NCI-H1694 (cell line): ENCODE results near the gene PIGK.
"Not testable (repeated sequence)": the region's sequence is repeated elsewhere in the genome, so short reads cannot be mapped to it uniquely, and the experiment has no call there.

ENCODE experiments used
- DNase-seq: peaks from one replicate; lab custom pipeline; 2025; lab: John Stamatoyannopoulos, UW

Gene PIGK

DNA sequence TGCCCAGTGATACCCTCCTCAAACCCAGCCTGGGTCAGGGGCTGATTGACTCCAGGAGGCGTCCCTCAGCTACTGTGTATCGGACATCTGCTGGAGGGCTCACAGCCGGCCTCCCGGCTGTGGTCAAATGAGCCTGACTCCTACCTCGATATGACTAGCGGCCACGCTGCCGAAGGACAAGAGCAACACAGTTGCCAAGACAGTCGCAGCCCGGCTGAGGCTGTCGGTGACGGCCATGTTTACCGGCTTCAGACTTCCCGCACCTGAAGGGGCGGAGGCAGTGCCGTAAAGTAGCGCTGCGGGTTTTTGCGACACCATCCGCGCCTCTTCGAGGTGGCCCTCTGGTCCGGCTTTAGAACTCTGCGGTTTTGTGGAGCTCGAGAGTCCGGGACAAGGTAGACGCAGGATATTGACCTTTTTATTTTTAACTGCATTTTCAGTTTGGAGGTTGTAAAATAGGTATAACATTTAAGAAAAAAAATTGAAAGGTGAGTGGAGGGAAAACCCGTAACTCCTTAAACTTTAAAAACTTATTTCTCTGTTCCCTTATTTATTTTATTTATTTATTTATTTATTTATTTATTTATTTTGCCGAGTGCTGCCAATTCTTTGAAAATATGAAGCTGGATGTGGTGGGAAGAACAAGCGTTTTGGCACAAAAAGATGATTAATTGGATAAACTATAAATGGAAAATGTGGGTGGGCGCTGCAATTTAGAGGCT lies at the start of gene PIGK:
Gene PIGK (minus strand): TSS at position 265 of the 722 bp plus-strand sequence. CDS start 28 bp downstream, at position 237.
- DNase-seq = peak; percentile 65

- DNase-seq = no peak
These were observed 47.8 kb upstream of the PIGK start for GRCh38 chr1:77267035-77267434.

DNA sequence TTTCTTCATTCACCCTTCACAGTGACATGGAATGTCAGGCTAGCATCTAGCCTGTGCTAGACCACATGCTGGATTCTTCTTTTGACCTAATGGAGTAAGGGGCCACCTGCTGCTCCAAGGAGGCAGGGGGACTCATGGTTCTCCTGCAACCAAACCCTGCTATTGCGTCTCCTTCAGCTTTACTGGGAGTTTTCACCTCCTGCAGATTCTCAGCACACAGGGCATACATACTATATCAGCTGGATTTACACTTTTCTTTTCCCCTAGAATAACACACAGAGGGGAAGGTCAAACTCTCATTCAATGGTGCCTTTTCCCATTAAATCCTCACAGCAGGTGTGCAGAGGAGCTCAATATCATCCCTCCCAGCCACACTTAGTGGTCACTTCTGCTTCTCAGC lies 46.0 kb upstream of the PIGK start:
- no peak for DNase-seq

GRCh38 chr1:77263708-77264107 lies 44.5 kb upstream of the PIGK start:
- no peak for DNase-seq

GRCh38 chr1:77253211-77253610 lies 34.0 kb upstream of the PIGK start:
- no peak for DNase-seq

DNA sequence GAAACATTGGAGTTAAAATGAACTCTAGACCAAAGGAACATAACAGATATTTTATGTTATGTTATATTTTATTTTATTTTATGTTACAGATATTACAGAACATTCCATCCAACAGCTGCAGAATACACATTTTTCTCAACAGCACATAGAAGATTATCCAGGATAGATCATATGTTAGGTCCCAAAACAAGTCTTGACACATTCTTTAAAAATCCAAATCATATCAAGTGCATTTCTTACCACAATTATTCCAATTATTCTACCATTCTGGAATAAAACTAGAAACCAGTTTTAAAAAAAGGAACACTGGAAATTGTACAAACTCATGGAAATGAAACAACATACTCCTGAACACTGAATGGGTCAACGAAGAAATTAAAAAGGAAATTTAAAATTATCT lies 30.9 kb upstream of the PIGK start:
- DNase-seq = no peak

DNA sequence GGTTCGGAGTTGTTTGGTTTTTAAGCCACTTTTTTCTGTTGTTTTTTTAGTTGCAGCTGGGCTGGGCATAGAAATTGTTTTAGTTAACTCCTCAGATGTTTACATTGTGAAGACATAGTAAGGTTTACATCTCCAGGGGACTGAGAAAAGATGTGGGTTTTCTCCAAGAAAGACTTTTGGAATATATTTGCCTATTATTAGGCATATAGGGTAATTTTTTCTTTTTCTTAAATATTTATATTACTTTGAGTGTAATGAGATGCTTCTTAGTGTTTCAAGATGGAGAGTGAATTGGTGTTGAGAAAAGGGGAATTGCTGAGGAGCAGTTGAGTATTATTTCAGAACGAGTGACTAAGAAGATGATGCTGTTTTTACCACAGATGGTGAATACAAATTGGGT lies 26.6 kb upstream of the PIGK start:
- DNase-seq = no peak

DNA sequence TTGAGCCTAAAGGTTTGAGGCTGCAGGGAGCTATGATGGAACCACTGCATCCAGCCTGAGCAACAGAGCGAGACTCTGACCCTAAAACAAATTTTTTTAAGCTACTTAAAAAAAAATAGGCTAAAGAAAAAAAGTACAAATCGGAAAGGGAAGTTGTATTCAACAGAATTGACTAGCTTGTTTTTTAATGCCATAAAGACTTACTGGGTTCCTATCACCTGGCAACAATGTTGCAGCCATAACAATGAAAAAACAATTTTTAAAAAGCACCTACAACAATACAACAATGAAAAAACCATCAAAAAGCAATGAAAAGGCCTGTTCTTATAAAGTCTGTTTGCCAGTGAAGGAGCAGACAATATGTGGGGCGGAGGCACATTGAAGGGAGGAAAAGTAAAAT lies 20.1 kb upstream of the PIGK start:
- no peak for DNase-seq

DNA sequence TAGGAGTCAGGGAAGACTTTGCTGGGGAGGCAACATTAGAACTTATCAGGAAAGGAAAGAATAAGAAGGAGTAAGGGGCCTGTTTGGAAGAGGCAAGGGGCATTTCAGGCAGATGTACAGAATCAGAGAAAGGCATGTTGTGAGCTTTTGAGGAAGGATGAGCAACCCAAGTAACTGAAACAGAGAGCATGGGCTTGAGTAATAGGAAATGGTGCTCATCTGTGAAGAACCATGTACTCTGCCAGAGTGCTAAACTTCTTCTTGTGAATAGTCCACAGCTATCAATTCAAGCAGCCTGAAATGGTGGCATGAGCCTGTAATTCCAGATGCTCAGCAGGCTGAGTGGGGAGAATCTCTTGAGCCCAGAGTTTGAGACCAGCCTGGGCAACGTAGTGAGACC lies 19.2 kb upstream of the PIGK start:
- DNase-seq = no peak

- no peak for DNase-seq
These were observed 15.7 kb upstream of the PIGK start for GRCh38 chr1:77234943-77235342.

GRCh38 chr1:77234096-77234495 lies 14.9 kb upstream of the PIGK start:
- DNase-seq = no peak

- no peak for DNase-seq
These were observed 13.6 kb upstream of the PIGK start for GRCh38 chr1:77232829-77233228.

DNA sequence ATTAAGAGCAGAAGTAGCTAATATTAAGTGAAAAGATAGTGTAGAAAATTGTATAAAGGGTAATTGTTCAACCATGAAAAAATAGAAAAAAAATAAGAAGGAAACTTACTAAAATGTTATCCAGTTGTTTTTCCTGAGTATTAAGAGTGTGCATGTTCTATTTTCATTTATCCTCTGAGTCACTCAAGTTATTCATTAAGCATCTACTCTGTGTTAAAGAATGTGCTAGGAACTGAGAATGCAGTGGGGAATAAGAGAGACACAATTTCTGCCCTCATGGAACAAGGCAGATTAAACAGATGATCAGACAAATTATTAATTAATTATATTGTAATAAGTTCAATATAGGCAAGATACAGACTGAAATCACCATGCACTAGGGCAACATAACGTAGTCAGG lies 10.8 kb upstream of the PIGK start:
- no peak for DNase-seq

GRCh38 chr1:77228836-77229235 lies 9.6 kb upstream of the PIGK start:
- no peak for DNase-seq

DNA sequence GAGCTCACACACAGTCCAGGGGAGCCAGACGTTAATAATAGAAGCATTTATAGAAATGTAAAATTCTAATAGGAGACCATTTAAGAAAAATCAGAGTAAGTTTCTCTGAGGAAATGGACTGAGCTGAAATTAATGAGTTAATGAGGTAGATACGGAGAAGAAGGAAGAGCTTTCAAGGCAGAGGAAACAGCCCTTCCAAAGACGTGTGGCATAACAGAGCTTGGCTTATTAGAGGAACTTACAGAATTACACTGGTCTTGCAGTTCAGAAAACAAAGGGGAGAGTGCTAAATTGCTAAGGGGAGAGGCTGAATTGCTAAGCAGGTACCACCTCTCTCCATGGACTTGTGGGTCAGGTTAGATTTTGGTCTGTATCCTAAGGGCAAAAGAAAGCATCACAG lies 8.2 kb upstream of the PIGK start:
- DNase-seq = no peak

GRCh38 chr1:77222496-77222895 lies 3.3 kb upstream of the PIGK start:
- no peak for DNase-seq

DNA sequence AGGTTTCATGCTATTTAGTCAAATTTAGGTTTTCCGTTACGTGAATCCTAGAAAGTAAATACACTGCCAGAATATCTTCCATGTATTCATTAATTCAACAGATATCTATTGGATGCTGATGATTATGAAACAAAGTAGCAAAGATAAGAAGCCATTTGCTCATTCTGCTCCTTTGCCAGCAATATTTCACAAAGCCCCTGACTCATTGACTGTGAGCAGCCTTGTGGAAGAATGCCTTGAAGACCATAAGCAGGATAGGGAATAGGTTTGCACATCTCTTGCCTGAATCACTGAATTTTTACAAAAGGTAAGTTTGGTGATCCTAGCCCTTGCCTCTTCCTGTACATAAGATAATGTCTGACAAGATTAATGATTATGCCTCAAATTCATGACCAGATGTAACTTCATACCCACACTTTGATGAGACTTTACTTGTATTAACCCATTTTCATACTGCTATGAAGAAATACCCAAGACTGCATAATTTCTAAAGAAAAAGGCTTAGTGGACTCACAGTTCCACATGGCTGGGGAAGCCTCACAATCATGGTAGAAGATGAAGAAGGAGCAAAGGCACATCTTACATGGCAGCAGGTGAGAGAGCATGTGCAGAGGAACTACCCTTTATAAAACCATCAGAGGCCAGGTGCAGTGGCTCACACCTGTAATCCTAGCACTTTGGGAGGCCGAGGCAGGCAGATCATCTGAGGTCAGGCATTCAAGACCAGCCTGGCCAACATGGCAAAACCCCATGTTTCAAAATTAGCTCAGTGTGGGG lies 1.6 kb upstream of the PIGK start:
- DNase-seq = no peak

DNA sequence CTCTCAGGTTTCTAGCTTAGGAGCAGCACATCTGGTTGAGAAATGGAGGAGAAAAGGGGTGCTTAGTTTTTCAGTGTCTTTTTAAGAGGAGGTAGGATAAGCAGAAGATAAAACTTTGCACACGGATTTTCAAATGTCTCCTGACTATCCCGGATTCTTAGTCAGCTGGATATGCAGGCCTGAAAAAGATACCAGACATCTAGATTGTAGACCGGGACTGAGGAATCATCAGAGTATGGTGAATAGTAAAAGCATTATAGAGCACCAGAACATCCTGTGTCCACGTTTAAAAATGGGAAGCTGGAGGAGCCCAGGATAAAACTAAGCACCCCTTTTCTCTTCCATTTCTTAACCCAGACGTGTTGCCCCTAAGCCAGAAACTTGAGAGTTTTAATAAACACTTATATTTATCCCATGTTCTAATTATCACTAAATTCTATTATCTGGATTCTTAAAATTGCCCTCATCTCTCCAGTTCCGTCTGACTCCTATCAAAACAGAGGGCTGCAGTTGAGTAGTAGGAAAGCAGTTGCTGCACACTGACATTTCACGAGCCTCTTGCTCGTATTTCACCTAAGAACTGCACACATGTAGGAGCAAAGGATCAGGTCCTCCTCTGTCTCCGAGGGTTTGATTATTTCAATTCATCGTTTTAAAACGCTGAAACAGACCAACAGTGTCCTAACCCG lies 609 bp downstream of the PIGK start:
- no peak for DNase-seq

GRCh38 chr1:77204043-77204442 lies 15.2 kb downstream of the PIGK start:
- not testable (repeated sequence) for DNase-seq

DNA sequence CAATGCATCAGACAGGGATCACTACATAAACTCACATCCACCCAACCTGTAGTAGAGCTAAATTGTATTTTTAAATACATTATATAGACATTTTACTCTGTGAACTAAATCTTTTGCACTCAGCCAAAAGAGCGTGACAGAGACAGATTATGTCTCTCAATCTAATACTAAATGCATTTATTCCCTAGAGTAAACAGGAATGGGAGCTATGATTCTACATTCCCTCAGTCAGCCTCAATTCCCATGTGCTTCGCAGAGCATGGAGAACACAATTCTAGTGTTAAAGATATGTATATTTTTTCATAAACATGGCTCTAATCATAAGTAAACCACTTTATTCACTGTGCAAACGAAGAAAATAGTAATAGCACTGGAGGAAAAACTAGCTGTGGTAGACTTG lies 16.5 kb downstream of the PIGK start:
- DNase-seq = no peak

DNA sequence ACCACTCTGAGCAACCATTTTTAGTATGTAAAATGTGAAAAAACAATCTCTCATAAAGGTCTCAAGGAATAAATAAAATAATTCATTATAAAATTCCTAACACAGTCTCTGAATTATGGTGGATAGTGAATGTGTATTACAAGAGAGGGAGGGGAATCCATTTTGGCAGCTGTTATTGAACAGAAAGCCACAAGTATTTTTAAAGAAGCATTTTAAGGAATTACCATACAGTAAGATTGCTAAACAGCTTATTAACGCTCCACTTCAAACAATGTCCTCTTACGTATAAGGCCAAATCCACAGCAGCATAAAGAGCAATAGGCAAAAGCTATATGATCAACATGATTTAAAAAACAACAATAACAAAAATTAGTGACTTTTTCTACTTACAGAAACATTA lies 18.4 kb downstream of the PIGK start:
- no peak for DNase-seq

- DNase-seq = no peak
These were observed 18.9 kb downstream of the PIGK start for GRCh38 chr1:77200293-77200692.

GRCh38 chr1:77197351-77197750 lies 21.9 kb downstream of the PIGK start:
- no peak for DNase-seq
